Peyer's patch (tissue), 4 donors: Measurements from ENCODE around the gene EPHA2.

Experiments used
- POLR2A ChIP-seq, 2 donors: fragments of 450-650 bp; IDR thresholded peaks; one replicate each; pipeline ENCODE4 v1.5.1; 2017; ENCODE audit warnings: antibody characterized with exemption in 2 of 2, mild to moderate bottlenecking in 2 of 2, moderate library complexity in 2 of 2
- TF ChIP-seq, protein P1 (sequence below), 6 experiments: fragments of 450-650 bp in 4 of 6; fragments of 200-600 bp in 2 of 6; sonication (generic) in 1 of 6; IDR thresholded peaks; one replicate each; pipeline ENCODE4 v1.5.1; 2017 to 2019; ENCODE audit warnings: antibody characterized with exemption in 6 of 6, mild to moderate bottlenecking in 3 of 6, moderate library complexity in 1 of 6

DNA sequence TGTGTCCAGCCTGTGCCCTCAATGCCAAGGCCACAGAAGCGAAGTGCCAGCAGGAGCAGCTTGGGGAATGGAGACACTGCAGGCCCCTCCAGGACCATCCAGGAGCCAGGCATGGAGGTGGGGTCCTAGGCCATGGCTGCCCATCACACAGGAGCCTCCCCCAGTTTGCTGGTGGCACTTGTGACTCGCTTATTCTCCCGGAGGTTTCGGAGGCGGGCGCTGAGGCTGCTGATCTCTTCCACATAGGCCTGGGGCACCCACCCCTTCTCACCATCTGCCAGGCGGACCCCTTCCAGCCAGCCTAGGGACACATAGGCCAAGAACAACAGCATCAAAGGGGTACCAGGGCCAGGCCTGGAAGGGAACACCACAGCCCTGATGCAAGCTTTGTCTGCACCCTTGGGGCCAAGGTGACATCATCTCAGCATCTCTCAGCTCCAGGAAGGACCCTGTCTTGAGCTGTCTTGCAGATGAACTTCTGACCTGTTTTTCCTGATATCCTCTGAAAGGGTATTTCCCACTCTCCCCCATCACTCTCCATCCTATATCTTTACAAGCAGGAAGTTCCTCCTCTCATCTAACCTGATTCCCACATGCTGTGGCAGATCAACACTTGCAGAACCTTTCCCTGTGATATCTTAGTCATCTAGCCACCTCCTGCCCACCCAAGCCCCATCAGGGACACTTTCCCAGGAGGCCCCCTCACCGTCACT, 42.7 kb upstream of the EPHA2 start:
- TF ChIP-seq, protein P1, sequence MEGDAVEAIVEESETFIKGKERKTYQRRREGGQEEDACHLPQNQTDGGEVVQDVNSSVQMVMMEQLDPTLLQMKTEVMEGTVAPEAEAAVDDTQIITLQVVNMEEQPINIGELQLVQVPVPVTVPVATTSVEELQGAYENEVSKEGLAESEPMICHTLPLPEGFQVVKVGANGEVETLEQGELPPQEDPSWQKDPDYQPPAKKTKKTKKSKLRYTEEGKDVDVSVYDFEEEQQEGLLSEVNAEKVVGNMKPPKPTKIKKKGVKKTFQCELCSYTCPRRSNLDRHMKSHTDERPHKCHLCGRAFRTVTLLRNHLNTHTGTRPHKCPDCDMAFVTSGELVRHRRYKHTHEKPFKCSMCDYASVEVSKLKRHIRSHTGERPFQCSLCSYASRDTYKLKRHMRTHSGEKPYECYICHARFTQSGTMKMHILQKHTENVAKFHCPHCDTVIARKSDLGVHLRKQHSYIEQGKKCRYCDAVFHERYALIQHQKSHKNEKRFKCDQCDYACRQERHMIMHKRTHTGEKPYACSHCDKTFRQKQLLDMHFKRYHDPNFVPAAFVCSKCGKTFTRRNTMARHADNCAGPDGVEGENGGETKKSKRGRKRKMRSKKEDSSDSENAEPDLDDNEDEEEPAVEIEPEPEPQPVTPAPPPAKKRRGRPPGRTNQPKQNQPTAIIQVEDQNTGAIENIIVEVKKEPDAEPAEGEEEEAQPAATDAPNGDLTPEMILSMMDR (IDR thresholded peaks at IDR 0.05) = no peak
- TF ChIP-seq POLR2A (IDR thresholded peaks at IDR 0.05) = no peak
